ENCODE measurements around the gene MYO3B. TPM values are rescaled to one million over a fixed set of nuclear protein-coding genes. Genes with fewer than 3 reads are reported as not detected.

Gene MYO3B
- total RNA-seq, 2 donors from 2014 or later = 2.0 to 4.7 TPM

DNA sequence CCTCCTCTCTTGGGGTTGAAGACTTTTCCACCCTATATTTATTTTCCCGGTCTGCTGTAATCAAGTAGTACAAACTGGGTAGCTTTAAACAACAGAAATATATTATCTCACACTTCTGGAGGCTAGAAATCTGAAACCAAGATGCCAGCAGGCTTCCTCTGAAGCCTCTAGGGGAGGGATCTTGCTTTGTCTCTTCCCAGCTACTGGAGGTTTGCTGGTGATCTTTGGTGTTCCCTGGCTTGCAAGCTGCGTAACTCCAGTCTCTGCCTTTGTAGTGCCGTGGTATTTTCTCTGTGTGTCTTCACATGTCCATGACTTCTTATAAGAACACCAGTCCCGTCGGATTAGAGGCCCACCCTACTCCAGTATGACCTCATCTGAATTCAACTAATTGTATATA lies 44.4 kb downstream of the MYO3B start:
- Histone ChIP-seq H3K4me3 (no peak overlapping the region), H3K36me3 (replicated peaks in 1 of 2; ENCODE audit: insufficient read depth in 1 of 2, low read depth in 2 of 2) (no peaks in the 10 kb centered on the region), H3K27me3 (no peaks in the 10 kb centered on the region), H3K27ac (no peak overlapping the region), H3K4me1 (no peaks in the 10 kb centered on the region), H3K9me3 (no peaks in the 10 kb centered on the region)
- DNase-seq (no peak), ATAC-seq (no peak)
- intact Hi-C loops (cut with DNase I) = no loop called here
- 79 to 82% methylated on average over 5 of the region's 5 CpGs for whole genome bisulfite sequencing, 2 donors
- TF ChIP-seq CTCF (IDR thresholded peaks at IDR 0.05) (no peak), POLR2A (IDR thresholded peaks at IDR 0.05) (no peak)

DNA sequence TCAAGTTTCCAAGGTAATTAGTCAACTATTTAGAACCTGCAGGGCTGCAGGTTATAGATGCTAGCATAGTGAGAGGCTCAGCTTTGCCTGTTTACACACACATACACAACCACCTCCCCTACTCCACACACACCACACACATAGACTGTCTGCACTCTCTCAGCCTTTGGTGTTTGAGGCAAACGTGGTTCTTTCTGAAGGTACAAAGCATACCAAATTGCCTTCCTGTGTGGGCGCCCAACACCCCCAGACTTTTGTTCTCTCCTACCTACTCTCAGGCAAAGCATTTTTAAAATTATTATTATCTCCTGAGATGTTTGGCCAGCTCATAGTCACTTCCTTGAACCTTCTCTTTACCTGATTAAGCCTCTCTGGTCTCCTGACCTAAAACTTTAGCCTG lies 44.9 kb downstream of the MYO3B start:
- TF ChIP-seq CTCF (IDR thresholded peaks at IDR 0.05) (no peak), POLR2A (IDR thresholded peaks at IDR 0.05) (no peak)
- WGBS, 2 donors = 42 to 63% methylated on average over 2 of the region's 2 CpGs
- intact Hi-C loops (cut with DNase I) = no loop called here

GRCh38 chr2:170224692-170225294 lies 46.8 kb downstream of the MYO3B start:
- 55 to 69% methylated on average over 7 of the region's 7 CpGs for WGBS, 2 donors
- Histone ChIP-seq H3K27ac (no peak overlapping the region), H3K9me3 (no peaks in the 10 kb centered on the region), H3K4me1 (no peaks in the 10 kb centered on the region), H3K36me3 (replicated peaks in 1 of 2; ENCODE audit: insufficient read depth in 1 of 2, low read depth in 2 of 2) (no peaks in the 10 kb centered on the region), H3K4me3 (no peak overlapping the region), H3K27me3 (no peaks in the 10 kb centered on the region)
- no peak for TF ChIP-seq CTCF (IDR thresholded peaks at IDR 0.05)
- TF ChIP-seq POLR2A (IDR thresholded peaks at IDR 0.05) = no peak
- DNase-seq (no peak), ATAC-seq (no peak)
- intact Hi-C loops (cut with DNase I) = no loop called here

More for the DNA sequence above, 44.9 kb downstream of the MYO3B start:
- H3K4me1 ChIP-seq = no peaks in the 10 kb centered on the region
- H3K4me3 ChIP-seq = no peak overlapping the region
- no peaks in the 10 kb centered on the region for H3K27me3 ChIP-seq
- no peak overlapping the region for H3K27ac ChIP-seq
- no peaks in the 10 kb centered on the region for H3K36me3 ChIP-seq (replicated peaks in 1 of 2; ENCODE audit: insufficient read depth in 1 of 2, low read depth in 2 of 2)
- no peak for ATAC-seq
- no peaks in the 10 kb centered on the region for H3K9me3 ChIP-seq
- DNase-seq = no peak

GRCh38 chr2:170226216-170226615 lies 48.3 kb downstream of the MYO3B start:
- WGBS, 2 donors = 67 to 83% methylated on average over 4 of the region's 4 CpGs
- intact Hi-C loops (cut with DNase I) = no loop called here
- Histone ChIP-seq H3K4me3 (no peak overlapping the region), H3K36me3 (replicated peaks in 1 of 2; ENCODE audit: insufficient read depth in 1 of 2, low read depth in 2 of 2) (no peaks in the 10 kb centered on the region), H3K9me3 (no peaks in the 10 kb centered on the region), H3K4me1 (no peaks in the 10 kb centered on the region), H3K27ac (no peak overlapping the region), H3K27me3 (no peaks in the 10 kb centered on the region)
- DNase-seq (no peak), ATAC-seq (no peak)
- no peak for TF ChIP-seq CTCF (IDR thresholded peaks at IDR 0.05)
- no peak for TF ChIP-seq POLR2A (IDR thresholded peaks at IDR 0.05)

GRCh38 chr2:170227507-170227947 lies 49.6 kb downstream of the MYO3B start:
- H3K36me3 ChIP-seq (replicated peaks in 1 of 2; ENCODE audit: insufficient read depth in 1 of 2, low read depth in 2 of 2) = no peaks in the 10 kb centered on the region
- no peak overlapping the region for H3K27ac ChIP-seq
- H3K4me3 ChIP-seq = no peak overlapping the region
- H3K9me3 ChIP-seq = no peaks in the 10 kb centered on the region
- H3K27me3 ChIP-seq = no peaks in the 10 kb centered on the region
- WGBS, 2 donors = 47 to 55% methylated on average over 4 of the region's 4 CpGs
- no peaks in the 10 kb centered on the region for H3K4me1 ChIP-seq
- DNase-seq (no peak), ATAC-seq (no peak)
- intact Hi-C loops (cut with DNase I) = no loop called here
- TF ChIP-seq CTCF (IDR thresholded peaks at IDR 0.05) = no peak
- no peak for TF ChIP-seq POLR2A (IDR thresholded peaks at IDR 0.05)

All from body of pancreas (tissue), 4 donors.